Coronary artery (tissue), 2 donors: ENCODE results near the gene TMED4.

Source experiments
- DNase-seq: peaks from one replicate; pipeline ENCODE4 v3.0.0-alpha.2; 2017; ENCODE audit warnings: low spot score
- H3K27ac ChIP-seq, 2 donors: fragments of 200-600 bp; sonication (generic); one replicate each; pipeline ENCODE4 v1.5.1; 2016 to 2019
- H3K4me3 ChIP-seq: fragments of 200-600 bp; sonication (generic); 2 replicates; pipeline ENCODE4 v1.5.1; 2016; ENCODE audit warnings: mild to moderate bottlenecking, moderate library complexity
- TF ChIP-seq, protein P1 (sequence below): fragments of 200-600 bp; sonication (generic); IDR thresholded peaks from one replicate; pipeline ENCODE4 v1.5.1; 2019; ENCODE audit warnings: antibody characterized with exemption

The TMED4 gene

DNA sequence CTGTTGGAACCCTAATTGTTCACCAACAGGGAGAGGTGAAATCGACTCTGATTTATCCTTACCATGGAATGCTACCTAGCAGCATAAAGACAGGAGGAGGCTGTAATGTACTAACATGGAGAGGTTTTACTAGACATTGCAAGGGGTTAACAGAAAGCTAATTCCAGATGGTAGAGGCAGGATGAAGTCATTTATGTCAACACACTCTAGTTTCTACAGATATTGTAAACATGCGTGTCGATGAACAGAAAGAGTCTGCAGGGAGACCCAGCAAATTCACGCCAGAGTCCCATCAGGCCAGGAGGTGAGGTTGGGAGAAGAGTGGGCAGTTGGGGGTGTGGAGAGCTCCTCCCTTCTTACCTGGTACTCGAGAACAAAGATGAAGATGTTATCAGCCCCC is 47.9 kb downstream of the TMED4 start:
- H3K4me3 ChIP-seq: no peak overlapping the region
- H3K27ac ChIP-seq: no peak overlapping the region
- no peak for DNase-seq
- TF ChIP-seq, protein P1, sequence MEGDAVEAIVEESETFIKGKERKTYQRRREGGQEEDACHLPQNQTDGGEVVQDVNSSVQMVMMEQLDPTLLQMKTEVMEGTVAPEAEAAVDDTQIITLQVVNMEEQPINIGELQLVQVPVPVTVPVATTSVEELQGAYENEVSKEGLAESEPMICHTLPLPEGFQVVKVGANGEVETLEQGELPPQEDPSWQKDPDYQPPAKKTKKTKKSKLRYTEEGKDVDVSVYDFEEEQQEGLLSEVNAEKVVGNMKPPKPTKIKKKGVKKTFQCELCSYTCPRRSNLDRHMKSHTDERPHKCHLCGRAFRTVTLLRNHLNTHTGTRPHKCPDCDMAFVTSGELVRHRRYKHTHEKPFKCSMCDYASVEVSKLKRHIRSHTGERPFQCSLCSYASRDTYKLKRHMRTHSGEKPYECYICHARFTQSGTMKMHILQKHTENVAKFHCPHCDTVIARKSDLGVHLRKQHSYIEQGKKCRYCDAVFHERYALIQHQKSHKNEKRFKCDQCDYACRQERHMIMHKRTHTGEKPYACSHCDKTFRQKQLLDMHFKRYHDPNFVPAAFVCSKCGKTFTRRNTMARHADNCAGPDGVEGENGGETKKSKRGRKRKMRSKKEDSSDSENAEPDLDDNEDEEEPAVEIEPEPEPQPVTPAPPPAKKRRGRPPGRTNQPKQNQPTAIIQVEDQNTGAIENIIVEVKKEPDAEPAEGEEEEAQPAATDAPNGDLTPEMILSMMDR: no peak

DNA sequence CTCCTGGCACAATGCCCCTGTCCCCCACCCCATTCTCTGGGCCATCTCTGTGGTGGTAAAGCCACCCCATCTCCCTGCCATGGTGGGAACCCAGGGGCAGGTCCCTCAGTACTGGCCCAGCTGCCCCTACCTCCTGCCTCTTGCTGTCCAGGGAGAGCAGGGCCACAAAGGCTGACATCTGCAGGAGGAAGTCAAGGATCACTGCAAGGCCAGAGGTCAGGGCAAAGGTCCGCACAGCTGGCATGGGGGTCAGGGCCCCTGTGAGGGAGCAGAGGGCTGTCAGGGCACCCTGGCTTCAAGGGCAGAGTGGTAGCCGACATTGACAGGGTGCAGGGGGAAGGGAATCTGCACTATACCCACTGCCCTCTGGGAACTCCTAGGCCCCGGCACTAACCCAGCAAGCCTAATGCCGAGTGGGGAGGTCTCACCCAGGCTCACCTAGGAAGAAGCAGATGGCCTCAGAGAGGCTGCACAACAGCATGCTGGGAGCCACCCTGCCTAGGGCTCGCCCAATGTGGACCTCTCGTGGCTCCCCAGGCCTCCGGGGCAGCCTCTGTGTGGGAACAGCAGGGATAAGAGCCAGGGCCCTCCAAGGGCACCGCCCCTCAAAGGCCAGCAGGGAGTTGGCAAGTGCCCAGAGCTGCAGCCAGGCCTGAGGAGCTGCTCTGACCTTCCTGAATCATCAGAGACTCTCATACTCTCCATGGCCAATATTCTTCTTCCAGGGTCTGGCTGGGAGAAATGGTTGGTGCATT is 48.6 kb downstream of the TMED4 start:
- DNase-seq: no peak
- TF ChIP-seq, protein P1: no peak
- Histone ChIP-seq H3K4me3 (no peak overlapping the region), H3K27ac (no peak overlapping the region)

DNA sequence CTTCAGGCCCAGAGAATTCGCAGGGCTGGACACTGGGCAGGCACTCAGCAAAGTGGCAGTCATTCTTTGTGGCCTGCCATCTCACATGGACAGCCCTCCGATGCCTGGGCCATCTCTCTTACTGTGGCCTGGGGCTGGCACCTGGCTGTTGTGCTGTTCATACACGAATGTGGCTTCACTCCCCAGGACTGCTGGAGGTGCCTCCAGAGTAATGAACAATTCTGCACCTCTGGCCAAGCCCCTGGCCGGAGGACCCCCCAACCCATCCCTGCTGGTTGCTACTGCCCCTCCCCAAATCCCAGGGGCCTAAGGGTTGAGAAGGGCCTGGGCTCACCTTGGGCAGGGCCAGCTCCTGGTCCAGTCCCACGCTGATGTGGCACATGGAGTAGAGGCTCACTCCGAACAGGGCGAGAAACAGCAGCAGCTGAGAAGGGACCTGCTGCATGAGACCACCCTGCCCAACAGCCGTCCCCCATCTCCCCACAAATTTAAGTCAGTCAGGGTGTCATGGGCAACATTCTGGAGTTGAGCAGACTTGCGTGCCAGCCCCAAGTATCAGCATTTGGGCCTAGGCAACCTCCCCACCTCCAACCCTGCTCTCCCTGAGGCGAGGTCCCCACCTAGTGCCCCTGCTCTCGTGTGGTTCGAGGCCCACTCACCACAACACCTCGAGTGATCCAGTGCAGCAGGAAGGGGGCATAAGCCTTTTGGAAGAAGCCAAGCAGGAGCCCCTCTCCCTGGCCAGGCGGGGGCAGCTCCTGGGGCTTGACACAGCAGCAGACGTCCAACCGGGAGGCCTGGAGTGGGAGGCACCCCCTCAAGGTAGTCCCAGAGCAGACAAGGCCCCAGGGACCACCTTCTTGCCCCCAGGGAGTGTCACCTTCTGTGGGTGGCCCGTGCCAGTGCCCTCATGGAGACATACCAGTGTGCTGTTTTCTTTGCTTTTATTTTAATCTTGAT is 50.3 kb downstream of the TMED4 start:
- TF ChIP-seq, protein P1: no peak
- Histone ChIP-seq H3K4me3 (no peak overlapping the region), H3K27ac (no peak overlapping the region)
- DNase-seq: no peak

DNA sequence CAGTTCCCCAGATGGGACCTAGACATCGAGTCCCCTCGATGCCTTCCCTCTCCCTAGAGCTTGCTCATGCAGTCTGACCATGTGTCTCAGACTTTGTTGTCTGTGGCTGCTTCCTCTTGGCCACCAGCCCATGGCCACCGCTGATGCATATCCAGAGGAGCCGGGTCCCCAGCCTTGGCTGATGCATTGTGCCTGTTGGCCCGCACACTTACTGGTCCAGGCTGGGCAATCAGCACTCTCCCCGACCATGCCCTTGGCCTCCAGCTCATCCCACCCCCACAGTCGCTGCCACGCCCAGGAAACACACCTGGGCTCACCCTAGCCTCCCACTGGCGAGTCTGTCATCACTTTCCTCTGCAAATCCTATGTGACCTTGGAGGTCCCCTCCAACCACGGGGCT is 51.0 kb downstream of the TMED4 start:
- DNase-seq: no peak
- Histone ChIP-seq H3K27ac (no peak overlapping the region), H3K4me3 (no peak overlapping the region)
- TF ChIP-seq, protein P1: no peak
